HEK293 (cell line): ENCODE data around the gene KRT38.

Experiments used
- CTCF ChIA-PET: fragments of 350-600 bp; formaldehyde crosslinking; extraction: SDS; loops from one replicate; lab custom pipeline; 2021; ENCODE audit warnings: antibody characterized with exemption; lab: Yijun Ruan, JAX
- POLR2A ChIA-PET: fragments of 300-600 bp; formaldehyde crosslinking; extraction: SDS; loops from one replicate; lab custom pipeline; 2020; ENCODE audit warnings: antibody characterized with exemption, inconsistent platforms; lab: Yijun Ruan, JAX
- H3K27ac ChIP-seq: fragments of 200-500 bp; sonication (Bioruptor generic); 2 replicates; pipeline ENCODE4 v1.5.1; 2014; ENCODE audit warnings: low read depth, low read length, control low read depth, inconsistent platforms; ENCODE audit errors: extremely low read depth
- H3K36me3 ChIP-seq, 2 experiments: fragments of 200-500 bp in 1 of 2; sonication (Bioruptor generic) in 1 of 2; 1 replicate in 1 of 2; 2 replicates in 1 of 2; pipeline ENCODE4 v1.5.1; 2014 to 2017; ENCODE audit warnings: inconsistent platforms in 2 of 2, low read length in 2 of 2; ENCODE audit not compliant: control insufficient read depth in 2 of 2, insufficient read depth in 1 of 2
- H3K4me1 ChIP-seq: fragments of 200-500 bp; sonication (Bioruptor generic); 2 replicates; pipeline ENCODE4 v1.5.1; 2014; ENCODE audit warnings: mild to moderate bottlenecking, low read length, inconsistent platforms; ENCODE audit not compliant: control insufficient read depth, insufficient read depth
- H3K4me3 ChIP-seq: 2 replicates; pipeline ENCODE4 v1.5.1; 2011; ENCODE audit warnings: low read depth, mild to moderate bottlenecking, control low read depth, low read length, moderate library complexity
- H3K9me3 ChIP-seq: fragments of 200-500 bp; sonication (Bioruptor generic); 2 replicates; pipeline ENCODE4 v1.5.1; 2014; ENCODE audit warnings: low read depth, low read length, inconsistent platforms; ENCODE audit not compliant: control insufficient read depth, insufficient read depth
- BCL11B ChIP-seq: fragments of 450-650 bp; formaldehyde crosslinking; IDR thresholded peaks from 2 replicates; pipeline ENCODE4 v1.5.1; 2016; ENCODE audit warnings: low read depth, missing biosample characterization, missing genetic modification characterization
- GLI2 ChIP-seq: fragments of 450-650 bp; formaldehyde crosslinking; IDR thresholded peaks from 2 replicates; pipeline ENCODE4; 2017; ENCODE audit warnings: missing biosample characterization, missing genetic modification characterization, low read depth, borderline replicate concordance
- HOXD13 ChIP-seq: sonication (generic); formaldehyde crosslinking; IDR thresholded peaks from 2 replicates; pipeline ENCODE4 v1.8.0; 2022; ENCODE audit warnings: missing genetic modification reagents, borderline replicate concordance
- KLF1 ChIP-seq: fragments of 450-650 bp; formaldehyde crosslinking; IDR thresholded peaks from 2 replicates; pipeline ENCODE4 v1.5.1; 2016; ENCODE audit warnings: missing biosample characterization, missing genetic modification characterization
- OSR2 ChIP-seq: fragments of 450-650 bp; formaldehyde crosslinking; IDR thresholded peaks from 2 replicates; pipeline ENCODE4 v1.5.1; 2016; ENCODE audit warnings: missing biosample characterization, missing genetic modification characterization
- PRDM1 ChIP-seq: fragments of 450-650 bp; formaldehyde crosslinking; IDR thresholded peaks from 2 replicates; pipeline ENCODE4; 2016; ENCODE audit warnings: missing biosample characterization, missing genetic modification characterization
- SCRT2 ChIP-seq: fragments of 450-650 bp; formaldehyde crosslinking; IDR thresholded peaks from 2 replicates; pipeline ENCODE4 v1.5.1; 2016; ENCODE audit warnings: missing biosample characterization, missing genetic modification characterization
- SP3 ChIP-seq: fragments of 450-650 bp; formaldehyde crosslinking; IDR thresholded peaks from 2 replicates; pipeline ENCODE4 v1.5.1; 2016; ENCODE audit warnings: missing biosample characterization, missing genetic modification characterization
- ZBTB11 ChIP-seq: fragments of 450-650 bp; formaldehyde crosslinking; conservative IDR thresholded peaks from 2 replicates; pipeline ENCODE4 v1.5.1; 2016; ENCODE audit warnings: low read depth, missing biosample characterization, missing genetic modification characterization
- ZEB2 ChIP-seq: fragments of 450-650 bp; formaldehyde crosslinking; IDR thresholded peaks from 2 replicates; pipeline ENCODE4 v1.5.1; 2016; ENCODE audit warnings: missing biosample characterization, missing genetic modification characterization
- ZFP37 ChIP-seq: fragments of 450-650 bp; formaldehyde crosslinking; IDR thresholded peaks from 2 replicates; pipeline ENCODE4 v1.5.1; 2016; ENCODE audit warnings: missing biosample characterization, missing genetic modification characterization
- ZIC2 ChIP-seq: fragments of 450-650 bp; formaldehyde crosslinking; IDR thresholded peaks from 2 replicates; pipeline ENCODE4 v1.5.1; 2016; ENCODE audit warnings: missing biosample characterization, missing genetic modification characterization
- ZNF10 ChIP-seq: fragments of 450-650 bp; formaldehyde crosslinking; IDR thresholded peaks from 2 replicates; pipeline ENCODE4 v1.5.1; 2017; ENCODE audit warnings: missing biosample characterization, missing genetic modification characterization
- ZNF148 ChIP-seq: fragments of 450-650 bp; formaldehyde crosslinking; IDR thresholded peaks from 2 replicates; pipeline ENCODE4 v1.5.0; 2017; ENCODE audit warnings: missing biosample characterization, missing genetic modification characterization, borderline replicate concordance
- ZNF274 ChIP-seq, 2 experiments: fragments of 200-500 bp in 1 of 2; fragments of 450-650 bp in 1 of 2; sonication (Bioruptor generic) in 1 of 2; formaldehyde crosslinking in 1 of 2; IDR thresholded peaks; 2 replicates each; pipeline versions ENCODE4 v1.5.1 to v1.6.1; 2014 to 2016; ENCODE audit warnings: borderline replicate concordance in 1 of 2, inconsistent platforms in 1 of 2, low read length in 1 of 2, missing biosample characterization in 1 of 2, missing genetic modification characterization in 1 of 2
- ZNF391 ChIP-seq: fragments of 450-650 bp; formaldehyde crosslinking; IDR thresholded peaks from 2 replicates; pipeline ENCODE4 v1.5.1; 2016; ENCODE audit warnings: low read depth, missing biosample characterization, missing genetic modification characterization, borderline replicate concordance
- ZNF426 ChIP-seq: fragments of 450-650 bp; formaldehyde crosslinking; IDR thresholded peaks from 2 replicates; pipeline ENCODE4 v1.5.1; 2017; ENCODE audit warnings: missing biosample characterization, missing genetic modification characterization, mild to moderate bottlenecking, inconsistent platforms, moderate library complexity
- ZNF544 ChIP-seq: fragments of 450-650 bp; formaldehyde crosslinking; IDR thresholded peaks from 2 replicates; pipeline ENCODE4 v1.5.0; 2017; ENCODE audit warnings: missing biosample characterization, missing genetic modification characterization
- ZNF555 ChIP-seq: fragments of 450-650 bp; formaldehyde crosslinking; conservative IDR thresholded peaks from 2 replicates; pipeline ENCODE4 v1.5.1; 2017; ENCODE audit warnings: missing biosample characterization, mild to moderate bottlenecking, missing genetic modification characterization, inconsistent platforms
- ZNF571 ChIP-seq: fragments of 450-650 bp; formaldehyde crosslinking; IDR thresholded peaks from 2 replicates; pipeline ENCODE4 v1.5.0; 2017; ENCODE audit warnings: missing biosample characterization, missing genetic modification characterization
- ZNF670 ChIP-seq: fragments of 450-650 bp; formaldehyde crosslinking; IDR thresholded peaks from 2 replicates; pipeline ENCODE4 v1.5.1; 2016; ENCODE audit warnings: missing biosample characterization, missing genetic modification characterization, low read depth
- ZNF704 ChIP-seq: fragments of 450-650 bp; formaldehyde crosslinking; IDR thresholded peaks from 2 replicates; pipeline ENCODE4 v1.5.1; 2016; ENCODE audit warnings: missing biosample characterization, missing genetic modification characterization
- ZSCAN30 ChIP-seq: fragments of 450-650 bp; IDR thresholded peaks from 2 replicates; pipeline ENCODE4 v1.5.1; 2018; ENCODE audit warnings: missing biosample characterization, mild to moderate bottlenecking, missing genetic modification characterization, moderate library complexity
- ZSCAN4 ChIP-seq: fragments of 450-650 bp; formaldehyde crosslinking; IDR thresholded peaks from 2 replicates; pipeline ENCODE4 v1.5.1; 2017; ENCODE audit warnings: missing biosample characterization, missing genetic modification characterization

The KRT38 gene

GRCh38 chr17:41421617-41422016 lies 19.2 kb downstream of the KRT38 start (continued):
- TF ChIP-seq ZBTB11 = no peak
- no peak for TF ChIP-seq ZNF571 (tag by site-specific recombination)
- TF ChIP-seq OSR2 = no peak
- no peak for TF ChIP-seq ZNF544
- no peak for TF ChIP-seq ZSCAN4 (tag by site-specific recombination)
- no peak for TF ChIP-seq ZNF704
- TF ChIP-seq ZNF274 (IDR thresholded peaks at IDR 0.05; ENCODE audit: low read length) = no peak
- no peak for TF ChIP-seq ZNF274 (tag by site-specific recombination; IDR thresholded peaks at IDR 0.05; ENCODE audit: borderline replicate concordance)
- no peak for TF ChIP-seq PRDM1 (tag by site-specific recombination)
- TF ChIP-seq BCL11B (tag by site-specific recombination) = no peak
- TF ChIP-seq ZNF391 (tag by site-specific recombination) = no peak
- TF ChIP-seq ZFP37 = no peak

GRCh38 chr17:41421116-41421515 lies 19.7 kb downstream of the KRT38 start:
- Histone ChIP-seq H3K36me3 (no peaks in the 10 kb centered on the region), H3K4me1 (no peaks in the 10 kb centered on the region), H3K9me3 (no peaks in the 10 kb centered on the region), H3K4me3 (no peak overlapping the region), H3K27ac (no peak overlapping the region)
- ChIA-PET CTCF (interaction anchor here (1.6 kb wide), 1 partner anchor 242 kb away, joined by 4 read pairs; no protein-coding TSS in a partner anchor), POLR2A (no interaction called here)
- no peak for TF ChIP-seq ZNF10 (tag by site-specific recombination)
- TF ChIP-seq GLI2 = no peak
- no peak for TF ChIP-seq SCRT2 (tag by site-specific recombination)
- no peak for TF ChIP-seq ZIC2

GRCh38 chr17:41420134-41420533 lies 20.6 kb downstream of the KRT38 start:
- Histone ChIP-seq H3K27ac (no peak overlapping the region), H3K36me3 (no peaks in the 10 kb centered on the region), H3K9me3 (no peaks in the 10 kb centered on the region), H3K4me3 (no peak overlapping the region)
- CTCF ChIA-PET = interaction anchor here (0.8 kb wide), 1 partner anchor 129 kb away, joined by 4 read pairs; no protein-coding TSS in a partner anchor
- POLR2A ChIA-PET = no interaction called here
- TF ChIP-seq SP3 (tag by site-specific recombination) (no peak), KLF1 (tag by site-specific recombination) (no peak), ZEB2 (tag by site-specific recombination) (no peak), ZSCAN30 (tag by site-specific recombination) (no peak), ZNF426 (no peak), ZNF670 (tag by site-specific recombination) (no peak), ZNF555 (tag by site-specific recombination) (no peak), ZNF148 (no peak), HOXD13 (CRISPR knock-in tag) (no peak)
- TF ChIP-seq, all 188 proteins: peak for 0
- no peaks in the 10 kb centered on the region for H3K4me1 ChIP-seq
